Epidermal melanocyte (primary cell): ENCODE data around the gene GPRASP3.
A peak's percentile ranks its signal among the peaks of the same experiment; 100 is the strongest.

ENCODE experiments used
- DNase-seq: peaks from one replicate; pipeline ENCODE4 v3.0.0; 2011; ENCODE audit warnings: low spot score; ENCODE audit not compliant: insufficient read length

Gene GPRASP3

DNA sequence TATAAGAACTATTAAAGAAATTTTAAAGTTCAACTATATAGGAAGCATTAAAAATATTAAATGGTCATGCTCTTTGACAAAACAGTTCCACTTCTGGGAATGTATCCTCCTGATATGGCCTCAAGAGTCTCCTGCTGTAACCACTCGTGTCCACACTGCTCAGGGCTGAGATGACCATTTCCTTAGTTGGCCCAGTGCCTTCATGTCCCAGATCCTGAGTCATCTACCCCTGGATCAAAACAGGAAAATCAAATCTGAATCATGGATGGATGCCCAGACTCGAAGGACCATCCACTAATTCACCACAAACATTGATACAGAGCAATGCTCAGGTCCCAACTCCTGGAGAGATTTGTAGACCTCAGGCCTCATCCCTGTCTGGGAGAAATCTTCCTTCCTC, 44.7 kb downstream of the GPRASP3 start:
- no peak for DNase-seq

GRCh38 chrX:102765809-102766208, 45.3 kb downstream of the GPRASP3 start:
- DNase-seq = no peak

- DNase-seq = no peak
Measured at GRCh38 chrX:102767287-102767686, 46.7 kb downstream of the GPRASP3 start.

- DNase-seq = peak; percentile 32
Measured at GRCh38 chrX:102768987-102769761, 48.6 kb downstream of the GPRASP3 start.
